Activated naive CD8-positive, alpha-beta T cell (primary cell): Measurements from ENCODE around the gene CALN1.
"Not testable (repeated sequence)": the region's sequence is repeated elsewhere in the genome, so short reads cannot be mapped to it uniquely, and the experiment has no call there.

Source experiments
- H3K27ac Mint-ChIP-seq: one replicate; pipeline ENCODE4 v1.8.0; 2021; ENCODE audit warnings: mixed read lengths
- H3K27me3 Mint-ChIP-seq: one replicate; pipeline ENCODE4 v1.8.0; 2021; ENCODE audit warnings: mixed read lengths
- H3K36me3 Mint-ChIP-seq: one replicate; pipeline ENCODE4 v1.8.0; 2021; ENCODE audit warnings: mixed read lengths
- H3K4me1 Mint-ChIP-seq: one replicate; pipeline ENCODE4 v1.8.0; 2021; ENCODE audit warnings: low read depth, mixed read lengths
- H3K4me3 Mint-ChIP-seq: one replicate; pipeline ENCODE4 v1.8.0; 2021; ENCODE audit warnings: mild to moderate bottlenecking, mixed read lengths
- H3K9me3 Mint-ChIP-seq: one replicate; pipeline ENCODE4 v1.8.0; 2021; ENCODE audit warnings: low read depth, mixed read lengths

CALN1 gene

GRCh38 chr7:72412121-72412618 lies at the start of gene CALN1:
CALN1 (minus strand) TSS chr7:72412338.
- H3K9me3 Mint-ChIP-seq, H3K4me1 Mint-ChIP-seq, H3K27ac Mint-ChIP-seq, H3K36me3 Mint-ChIP-seq, H3K27me3 Mint-ChIP-seq, H3K4me3 Mint-ChIP-seq: not testable (repeated sequence)

GRCh38 chr7:72453471-72453870 lies 41.3 kb upstream of the CALN1 start:
- Mint-ChIP-seq H3K4me1 (no peaks in the 10 kb centered on the region), H3K27ac (no peak overlapping the region), H3K9me3 (no peaks in the 10 kb centered on the region), H3K27me3 (peaks cover 5% of the 10 kb centered on the region), H3K4me3 (no peak overlapping the region), H3K36me3 (no peaks in the 10 kb centered on the region)

GRCh38 chr7:72447465-72448204 lies 35.5 kb upstream of the CALN1 start:
- Mint-ChIP-seq H3K9me3 (no peaks in the 10 kb centered on the region), H3K4me1 (no peaks in the 10 kb centered on the region), H3K27me3 (peaks cover 3% of the 10 kb centered on the region), H3K27ac (no peak overlapping the region), H3K36me3 (no peaks in the 10 kb centered on the region), H3K4me3 (no peak overlapping the region)

GRCh38 chr7:72446591-72447462 lies 34.7 kb upstream of the CALN1 start:
- H3K4me1 Mint-ChIP-seq: no peaks in the 10 kb centered on the region
- H3K4me3 Mint-ChIP-seq: no peak overlapping the region
- H3K9me3 Mint-ChIP-seq: no peaks in the 10 kb centered on the region
- H3K27ac Mint-ChIP-seq: no peak overlapping the region
- H3K36me3 Mint-ChIP-seq: no peaks in the 10 kb centered on the region
- H3K27me3 Mint-ChIP-seq: peaks cover 5% of the 10 kb centered on the region

- Mint-ChIP-seq H3K9me3 (no peaks in the 10 kb centered on the region), H3K27ac (no peak overlapping the region), H3K36me3 (no peaks in the 10 kb centered on the region), H3K4me1 (no peaks in the 10 kb centered on the region), H3K4me3 (no peak overlapping the region), H3K27me3 (peaks cover 5% of the 10 kb centered on the region)
Observed at GRCh38 chr7:72446131-72446530, 34.0 kb upstream of the CALN1 start.

- no peaks in the 10 kb centered on the region for H3K36me3 Mint-ChIP-seq
- H3K4me1 Mint-ChIP-seq: no peaks in the 10 kb centered on the region
- peaks cover 5% of the 10 kb centered on the region for H3K27me3 Mint-ChIP-seq
- H3K27ac Mint-ChIP-seq: no peak overlapping the region
- no peak overlapping the region for H3K4me3 Mint-ChIP-seq
- H3K9me3 Mint-ChIP-seq: no peaks in the 10 kb centered on the region
Observed at GRCh38 chr7:72445580-72445979, 33.4 kb upstream of the CALN1 start.

- Mint-ChIP-seq H3K4me3 (no peak overlapping the region), H3K36me3 (no peaks in the 10 kb centered on the region), H3K9me3 (no peaks in the 10 kb centered on the region)
Observed at GRCh38 chr7:72445075-72445474, 32.9 kb upstream of the CALN1 start.

GRCh38 chr7:72444026-72444776 lies 32.1 kb upstream of the CALN1 start:
- Mint-ChIP-seq H3K27ac (no peak overlapping the region), H3K9me3 (no peaks in the 10 kb centered on the region), H3K27me3 (peaks cover 5% of the 10 kb centered on the region), H3K4me3 (no peak overlapping the region), H3K36me3 (no peaks in the 10 kb centered on the region), H3K4me1 (no peaks in the 10 kb centered on the region)

More at GRCh38 chr7:72445075-72445474, 32.9 kb upstream of the CALN1 start:
- H3K27ac Mint-ChIP-seq: no peak overlapping the region
- peaks cover 5% of the 10 kb centered on the region for H3K27me3 Mint-ChIP-seq
- H3K4me1 Mint-ChIP-seq: no peaks in the 10 kb centered on the region

GRCh38 chr7:72441791-72442190 lies 29.7 kb upstream of the CALN1 start:
- no peaks in the 10 kb centered on the region for H3K9me3 Mint-ChIP-seq
- H3K36me3 Mint-ChIP-seq: no peaks in the 10 kb centered on the region
- H3K27me3 Mint-ChIP-seq: peaks cover 5% of the 10 kb centered on the region
- H3K4me3 Mint-ChIP-seq: no peak overlapping the region
- peak overlapping the region; percentile 2 for H3K27ac Mint-ChIP-seq
- H3K4me1 Mint-ChIP-seq: no peaks in the 10 kb centered on the region

GRCh38 chr7:72438491-72438890 lies 26.4 kb upstream of the CALN1 start:
- peaks cover 3% of the 10 kb centered on the region for H3K27me3 Mint-ChIP-seq
- no peak overlapping the region for H3K27ac Mint-ChIP-seq
- H3K9me3 Mint-ChIP-seq: no peaks in the 10 kb centered on the region
- no peaks in the 10 kb centered on the region for H3K4me1 Mint-ChIP-seq
- no peaks in the 10 kb centered on the region for H3K36me3 Mint-ChIP-seq
- no peak overlapping the region for H3K4me3 Mint-ChIP-seq

- Mint-ChIP-seq H3K27me3 (peaks cover 3% of the 10 kb centered on the region), H3K4me1 (no peaks in the 10 kb centered on the region), H3K9me3 (no peaks in the 10 kb centered on the region), H3K4me3 (no peak overlapping the region), H3K36me3 (no peaks in the 10 kb centered on the region), H3K27ac (no peak overlapping the region)
Observed at GRCh38 chr7:72437610-72438009, 25.5 kb upstream of the CALN1 start.

GRCh38 chr7:72437061-72437585 lies 25.0 kb upstream of the CALN1 start:
- Mint-ChIP-seq H3K9me3 (no peaks in the 10 kb centered on the region), H3K27ac (no peak overlapping the region), H3K4me1 (no peaks in the 10 kb centered on the region), H3K27me3 (peaks cover 3% of the 10 kb centered on the region), H3K36me3 (no peaks in the 10 kb centered on the region), H3K4me3 (no peak overlapping the region)

- H3K36me3 Mint-ChIP-seq: no peaks in the 10 kb centered on the region
- H3K9me3 Mint-ChIP-seq: no peaks in the 10 kb centered on the region
- H3K4me3 Mint-ChIP-seq: no peak overlapping the region
- H3K27me3 Mint-ChIP-seq: no peaks in the 10 kb centered on the region
- H3K4me1 Mint-ChIP-seq: no peaks in the 10 kb centered on the region
- no peak overlapping the region for H3K27ac Mint-ChIP-seq
Observed at GRCh38 chr7:72435925-72436480, 23.9 kb upstream of the CALN1 start.

- Mint-ChIP-seq H3K4me3 (no peak overlapping the region), H3K27ac (no peak overlapping the region), H3K27me3 (no peaks in the 10 kb centered on the region), H3K9me3 (no peaks in the 10 kb centered on the region), H3K4me1 (no peaks in the 10 kb centered on the region), H3K36me3 (no peaks in the 10 kb centered on the region)
Observed at GRCh38 chr7:72435366-72435765, 23.2 kb upstream of the CALN1 start.
